K562 (cell line): Measurements from ENCODE around the gene ZNF296. TPM values are rescaled to one million over a fixed set of nuclear protein-coding genes. Genes with fewer than 3 reads are reported as not detected.

Source experiments
- ATAC-seq: fragments of 200-7000 bp; cut with Tn5 transposase; 3 replicates; pipeline ENCODE4 v1.9.1; 2020; ENCODE audit warnings: moderate library complexity
- BruUV-seq: library from RNA; stranded (reverse); fragments of 400-500 nt; replicated peaks from 2 replicates; lab custom pipeline; 2021; lab: Mats Ljungman, UMichigan
- CTCF ChIA-PET: fragments of 300-600 bp; formaldehyde crosslinking; extraction: SDS; loops from one replicate; lab custom pipeline; 2021; ENCODE audit warnings: low intra/inter-chr PET ratio; lab: Yijun Ruan, JAX
- POLR2A ChIA-PET: fragments of 300-600, 350-650 bp; sonication (Branson Sonifier 250); formaldehyde crosslinking; extraction: SDS; loops from one replicate; lab custom pipeline; 2021; ENCODE audit warnings: antibody characterized with exemption, inconsistent platforms; lab: Yijun Ruan, JAX
- DNase-seq, 4 experiments: peaks; one replicate each; pipeline versions ENCODE4 v3.0.0 to v3.0.0-alpha.2; 2011 to 2018; ENCODE audit warnings: low spot score in 3 of 4, mixed read lengths in 3 of 4; ENCODE audit errors: extremely low read depth in 1 of 4
- FAIRE-seq: peaks from 2 replicates; lab custom pipeline; 2011; peaks lifted over from hg19 to GRCh38; lab: Jason Lieb, UNC
- H2AFZ ChIP-seq: 2 replicates; pipeline ENCODE4 v1.6.0; 2011; ENCODE audit warnings: low read depth, low read length, control low read depth, inconsistent platforms
- H3K27ac ChIP-seq: fragments of 200-600 bp; 3 replicates; pipeline ENCODE4 v1.8.0; 2011; ENCODE audit warnings: low read depth, mild to moderate bottlenecking, control low read depth, inconsistent platforms, low read length, moderate library complexity, mixed read lengths; ENCODE audit errors: extremely low read depth
- H3K27me3 ChIP-seq, 2 experiments: fragments of 300-600 bp in 1 of 2; 2 replicates in 1 of 2; 3 replicates in 1 of 2; pipeline versions ENCODE4 v1.6.0 to v1.8.0; 2011; ENCODE audit warnings: inconsistent platforms in 2 of 2, low read length in 2 of 2, mild to moderate bottlenecking in 1 of 2, mixed read lengths in 1 of 2, moderate library complexity in 1 of 2; ENCODE audit not compliant: control insufficient read depth in 2 of 2, insufficient read depth in 2 of 2
- H3K36me3 ChIP-seq: fragments of 300-600 bp; 3 replicates; pipeline ENCODE4 v1.8.0; 2011; ENCODE audit warnings: mild to moderate bottlenecking, low read length, inconsistent platforms; ENCODE audit not compliant: control insufficient read depth, insufficient read depth
- H3K4me1 ChIP-seq, 2 experiments: fragments of 200-600 bp in 1 of 2; replicated peaks in 1 of 2; 2 replicates in 1 of 2; 3 replicates in 1 of 2; pipeline versions ENCODE4 v1.5.1 to v1.8.0; 2011; ENCODE audit warnings: inconsistent platforms in 2 of 2, low read length in 2 of 2, mild to moderate bottlenecking in 1 of 2, mixed read lengths in 1 of 2, moderate library complexity in 1 of 2; ENCODE audit not compliant: control insufficient read depth in 2 of 2, insufficient read depth in 2 of 2
- H3K4me2 ChIP-seq: 2 replicates; pipeline ENCODE4 v1.6.1; 2011; ENCODE audit warnings: low read length, control low read depth, inconsistent platforms, mixed read lengths; ENCODE audit not compliant: insufficient read depth
- H3K4me3 ChIP-seq: fragments of 200-600 bp; sonication (generic), shearing (Covaris generic); 2 replicates; pipeline ENCODE4 v1.5.1; 2016; ENCODE audit warnings: control low read depth, inconsistent platforms
- H3K79me2 ChIP-seq: fragments of 200-600 bp; 3 replicates; pipeline ENCODE4 v1.8.0; 2011; ENCODE audit warnings: low read length, inconsistent platforms; ENCODE audit not compliant: control insufficient read depth, insufficient read depth
- H3K9ac ChIP-seq, 2 experiments: 2 replicates each; pipeline versions ENCODE4 v1.6.0 to v1.6.1; 2011; ENCODE audit warnings: low read depth in 2 of 2, low read length in 2 of 2, control low read depth in 1 of 2, inconsistent platforms in 1 of 2, mild to moderate bottlenecking in 1 of 2, mixed read lengths in 1 of 2; ENCODE audit not compliant: insufficient read depth in 1 of 2
- H3K9me1 ChIP-seq: one replicate; pipeline ENCODE4 v1.6.0; 2011; ENCODE audit warnings: inconsistent platforms, mild to moderate bottlenecking, low read length, moderate library complexity; ENCODE audit not compliant: control insufficient read depth, insufficient read depth
- H3K9me3 ChIP-seq: replicated peaks from 2 replicates; pipeline ENCODE4 v1.5.1; 2011; ENCODE audit warnings: low read depth, low read length, inconsistent platforms; ENCODE audit not compliant: control insufficient read depth, insufficient read depth
- H4K20me1 ChIP-seq: replicated peaks from 2 replicates; pipeline ENCODE4 v1.6.1; 2011; ENCODE audit warnings: low read length, inconsistent platforms, mixed read lengths; ENCODE audit not compliant: control insufficient read depth, insufficient read depth
- AFF1 ChIP-seq, 2 experiments: fragments of 450-650 bp; IDR thresholded peaks; 2 replicates each; pipeline ENCODE4 v1.6.1; 2018; ENCODE audit warnings: mild to moderate bottlenecking in 2 of 2, low read depth in 1 of 2; ENCODE audit not compliant: partially characterized antibody in 2 of 2
- CSDE1 ChIP-seq, 2 experiments: fragments of 450-650 bp; IDR thresholded peaks; 2 replicates each; pipeline ENCODE4 v1.6.1; 2016; ENCODE audit warnings: mild to moderate bottlenecking in 1 of 2
- CXXC5 ChIP-seq: fragments of 250-450 bp; sonication (Bioruptor Pico); IDR thresholded peaks from 2 replicates; pipeline ENCODE4 v1.8.0; 2022; ENCODE audit warnings: inconsistent platforms, mild to moderate bottlenecking, moderate library complexity
- JUN ChIP-seq, 2 experiments: sonication (generic) in 1 of 2; formaldehyde crosslinking in 1 of 2; IDR thresholded peaks; 2 replicates each; pipeline versions ENCODE4 v1.6.1 to v1.8.0; 2012 to 2022; ENCODE audit warnings: borderline replicate concordance in 2 of 2, mild to moderate bottlenecking in 2 of 2, improper control_type of control experiment in 1 of 2, low read depth in 1 of 2, low read length in 1 of 2, missing genetic modification reagents in 1 of 2
- NEUROD1 ChIP-seq: fragments of 150-350 bp; IDR thresholded peaks from 2 replicates; pipeline ENCODE4 v1.6.1; 2014; ENCODE audit warnings: borderline replicate concordance, low read length, low read depth; ENCODE audit not compliant: partially characterized antibody
- PHF21A ChIP-seq: fragments of 450-650 bp; IDR thresholded peaks from 2 replicates; pipeline ENCODE4 v1.6.1; 2017; ENCODE audit warnings: low read depth, borderline replicate concordance
- RBM25 ChIP-seq: fragments of 200-400 bp; formaldehyde crosslinking; IDR thresholded peaks from 2 replicates; pipeline ENCODE4 v1.6.1; 2018; ENCODE audit warnings: low read length, low read depth, moderate library complexity; ENCODE audit not compliant: severe bottlenecking
- ZBTB26 ChIP-seq: fragments of 450-650 bp; formaldehyde crosslinking; IDR thresholded peaks from 2 replicates; pipeline ENCODE4 v1.4.0; 2022; ENCODE audit warnings: missing genetic modification characterization
- ZKSCAN1 ChIP-seq: fragments of 150-350 bp; IDR thresholded peaks from 2 replicates; pipeline ENCODE4 v1.6.1; 2016; ENCODE audit warnings: low read depth, low read length
- ZNF696 ChIP-seq: fragments of 250-450 bp; sonication (Bioruptor Pico); conservative IDR thresholded peaks from 2 replicates; pipeline ENCODE4 v1.4.0; 2020; ENCODE audit warnings: mild to moderate bottlenecking, moderate library complexity
- WGBS: fragments of 100-300 bp; shearing (Covaris generic); methylation state at CpG from one replicate; pipeline ENCODE4 v1.1.6; 2016; ENCODE audit warnings: low coverage, mixed read lengths; ENCODE audit not compliant: insufficient coverage; ENCODE audit errors: missing lambda C conversion rate; 5-methylcytosine and 5-hydroxymethylcytosine counted together
- in situ Hi-C: fragments of 300-500 bp; cut with MboI; formaldehyde crosslinking; loops from 4 replicates; pipeline ENCODE4 v1.15.0; 2018; ENCODE audit warnings: inconsistent platforms, mixed read lengths
- intact Hi-C: fragments of 100-400 bp; cut with micrococcal nuclease; formaldehyde crosslinking; loops from 2 replicates; pipeline ENCODE4 v1.14.2; 2022
- polyA plus RNA-seq, 8 experiments: library from polyadenylated mRNA; depleted of rRNA in 4 of 8; stranded (reverse) in 5 of 8; unstranded in 3 of 8; fragments of >200 nt; fragmentation: Nextera tagmentation in 2 of 8; fragmentation: Illumina TruSeq in 1 of 8; extraction: Ambion mirVana in 2 of 8; extraction: Trizol in 1 of 8; gene quantifications; 2 replicates each; pipeline versions ENCODE4 v1.2.1 to v1.2.3, GENCODE V29; 2011 to 2014; ENCODE audit warnings: inconsistent platforms in 1 of 8, missing spikeins in 1 of 8
- total RNA-seq, 7 experiments: library from RNA; depleted of rRNA in 6 of 7; stranded (reverse); fragments of >200 nt in 6 of 7; fragmentation: Illumina TruSeq in 2 of 7; extraction: Trizol in 2 of 7; gene quantifications; 2 replicates each; pipeline versions ENCODE4 v1.2.1 to v1.2.3, GENCODE V29; 2011 to 2021; ENCODE audit warnings: low replicate concordance in 1 of 7

Gene ZNF296
- total and polyA plus RNA-seq, 9 of the 15 experiments (the other 6 are each of a cell fraction or from before 2014, with no cell fraction given) = 0.03 to 8.8 (median 0.47) TPM; not detected in 1

- no peak overlapping the region for H2AFZ ChIP-seq
- peak overlapping the region in 1 of 2 experiments; percentile 35; a peak in 1 of 4 replicates for H3K9ac ChIP-seq
- no peak overlapping the region for H3K4me3 ChIP-seq
- POLR2A ChIA-PET = no interaction called here
- no peaks in the 10 kb centered on the region for H3K9me3 ChIP-seq
- intact Hi-C loops (no loop called here), in situ Hi-C loops (no loop called here)
- H3K4me2 ChIP-seq = no peak overlapping the region
- DNase-seq = no peak
- CTCF ChIA-PET = no interaction called here
- no peaks in the 10 kb centered on the region for H3K9me1 ChIP-seq
- no peaks in the 10 kb centered on the region for H3K79me2 ChIP-seq
- TF ChIP-seq ZBTB26 (CRISPR knock-in tag) = no peak
- no peaks in the 10 kb centered on the region; a peak in 1 of 5 replicates for H3K27me3 ChIP-seq
- WGBS = 48% methylated on average over 7 of the region's 9 CpGs
- H3K36me3 ChIP-seq = no peaks in the 10 kb centered on the region
- FAIRE-seq = no peak
- H3K27ac ChIP-seq = no peak overlapping the region
- H3K4me1 ChIP-seq = peaks cover 0 to 10% of the 10 kb centered on the region in 2 experiments; a peak in 2 of 5 replicates
- no peak for ATAC-seq
- no TSS peak for BruUV-seq
- no peaks in the 10 kb centered on the region for H4K20me1 ChIP-seq
These were observed 51.0 kb downstream of the ZNF296 start for GRCh38 chr19:45025264-45025663.

GRCh38 chr19:45023048-45023447, 53.2 kb downstream of the ZNF296 start:
- Histone ChIP-seq H3K9me3 (no peaks in the 10 kb centered on the region), H3K79me2 (no peaks in the 10 kb centered on the region), H3K4me3 (no peak overlapping the region), H3K4me2 (no peak overlapping the region), H3K27ac (no peak overlapping the region), H2AFZ (no peak overlapping the region), H3K4me1 (peaks cover 0 to 5% of the 10 kb centered on the region in 2 experiments; a peak in 2 of 5 replicates), H4K20me1 (no peaks in the 10 kb centered on the region), H3K9me1 (no peaks in the 10 kb centered on the region), H3K36me3 (no peaks in the 10 kb centered on the region), H3K27me3 (no peaks in the 10 kb centered on the region; a peak in 1 of 5 replicates), H3K9ac (no peak overlapping the region)
- POLR2A ChIA-PET = no interaction called here
- ATAC-seq (no peak), FAIRE-seq (peak; percentile 26), DNase-seq (no peak)
- intact Hi-C loops = no loop called here
- CTCF ChIA-PET = no interaction called here
- in situ Hi-C loops = no loop called here
- WGBS = 62% methylated on average over 3 of the region's 4 CpGs
- no TSS peak for BruUV-seq
- TF ChIP-seq ZNF696 (no peak), RBM25 (peak; percentile 97), AFF1 (IDR thresholded peaks at IDR 0.05; ENCODE audit: low read depth in 1 of 2, partially characterized antibody in 2 of 2) (no peak), CXXC5 (CRISPR knock-in tag) (no peak), ZKSCAN1 (peak; percentile 91), NEUROD1 (no peak), CSDE1 (IDR thresholded peaks at IDR 0.05) (no peak), JUN (IDR thresholded peaks at IDR 0.05; ENCODE audit: borderline replicate concordance, low read depth, low read length) (no peak), JUN (CRISPR knock-in tag; IDR thresholded peaks at IDR 0.05; ENCODE audit: borderline replicate concordance) (no peak), PHF21A (no peak)
